Measurements from ENCODE around the gene CSF2RB.
"Not testable (repeated sequence)": the region's sequence is repeated elsewhere in the genome, so short reads cannot be mapped to it uniquely, and the experiment has no call there.

Gene CSF2RB

GRCh38 chr22:36966851-36967540 is 53.6 kb downstream of the CSF2RB start:
- DNase-seq (ENCODE audit: low read depth, low spot score) = no peak

DNA sequence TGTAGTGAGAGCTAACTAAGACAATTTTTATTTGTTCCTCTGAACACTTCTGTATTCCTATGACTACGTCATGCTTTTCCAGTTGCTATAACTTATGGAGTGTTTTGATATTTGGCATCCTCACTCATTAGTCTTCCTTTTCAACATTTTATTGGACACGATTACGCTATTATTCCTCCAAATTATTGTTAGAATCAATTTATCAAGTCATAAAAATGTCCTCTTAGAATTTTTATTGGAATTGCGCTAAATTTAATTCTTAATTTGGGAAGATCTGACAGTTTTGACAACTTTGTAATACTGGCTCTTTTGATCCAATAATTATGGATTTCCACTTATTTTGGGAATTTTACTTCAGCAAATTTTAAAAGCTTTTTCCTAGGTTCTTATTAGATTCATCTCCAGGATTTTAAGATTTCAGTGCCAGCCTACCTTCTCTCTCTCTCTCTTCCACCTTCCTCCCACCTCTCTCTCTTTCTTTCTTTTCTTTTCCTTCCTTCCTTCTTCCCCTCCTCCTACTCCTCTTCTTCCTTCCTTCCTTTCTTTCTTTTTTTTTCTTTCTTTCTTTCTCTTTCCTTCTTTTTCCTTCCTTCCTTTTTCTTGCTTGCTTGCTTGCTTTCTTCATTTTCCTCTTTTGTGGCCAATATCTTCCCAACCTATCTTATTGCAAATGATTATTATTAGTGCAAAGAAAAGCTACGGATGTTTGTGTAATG is 55.0 kb downstream of the CSF2RB start:
- DNase-seq (ENCODE audit: low read depth, low spot score) = no peak

- DNase-seq (ENCODE audit: low read depth, low spot score) = no peak
These were observed 58.1 kb downstream of the CSF2RB start for GRCh38 chr22:36971341-36972125.

GRCh38 chr22:36976606-36977005 is 63.2 kb downstream of the CSF2RB start:
- DNase-seq (ENCODE audit: low read depth, low spot score) = no peak

GRCh38 chr22:36977401-36977861 is 64.0 kb downstream of the CSF2RB start:
- DNase-seq (ENCODE audit: low read depth, low spot score) = peak; percentile 38

DNA sequence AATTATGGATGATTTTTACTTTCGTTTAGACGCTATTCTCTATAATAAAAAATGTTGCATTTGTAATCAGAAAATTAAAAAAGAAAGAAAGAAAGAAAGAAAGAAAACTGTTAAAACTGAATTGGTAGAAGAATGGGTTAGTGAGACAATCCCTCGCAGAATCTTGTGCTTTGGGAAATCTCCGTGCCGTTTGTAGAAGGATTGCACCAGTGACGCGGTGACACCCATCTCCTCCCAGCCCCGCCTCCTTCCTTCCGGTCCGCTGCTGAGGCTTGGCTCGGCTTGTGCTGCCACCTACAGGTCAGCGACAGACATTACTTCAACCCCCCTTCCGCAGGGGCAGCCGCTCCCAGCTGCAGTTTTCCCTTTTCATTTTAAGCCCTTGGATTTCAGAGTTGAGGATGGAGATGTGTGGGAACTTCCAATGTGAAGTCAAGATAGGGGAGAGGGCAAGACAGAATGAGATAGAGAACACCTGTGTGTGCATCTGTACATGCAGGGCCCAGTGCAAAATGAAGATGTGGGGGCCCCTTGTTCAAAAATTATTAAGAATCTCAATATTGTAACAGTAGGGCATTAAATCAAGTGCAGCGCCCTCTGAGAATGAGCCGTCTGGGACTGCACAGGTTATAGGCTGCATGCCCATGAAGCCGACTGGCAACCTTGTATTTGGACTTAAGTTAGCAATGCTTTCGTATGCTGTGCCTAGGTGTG is 64.7 kb downstream of the CSF2RB start:
- DNase-seq (ENCODE audit: low read depth, low spot score) = peak; percentile 89

GRCh38 chr22:36979016-36979910 is 65.8 kb downstream of the CSF2RB start:
- DNase-seq (ENCODE audit: low read depth, low spot score) = no peak

GRCh38 chr22:36981247-36981775 is 67.9 kb downstream of the CSF2RB start:
- DNase-seq (ENCODE audit: low read depth, low spot score) = no peak

DNA sequence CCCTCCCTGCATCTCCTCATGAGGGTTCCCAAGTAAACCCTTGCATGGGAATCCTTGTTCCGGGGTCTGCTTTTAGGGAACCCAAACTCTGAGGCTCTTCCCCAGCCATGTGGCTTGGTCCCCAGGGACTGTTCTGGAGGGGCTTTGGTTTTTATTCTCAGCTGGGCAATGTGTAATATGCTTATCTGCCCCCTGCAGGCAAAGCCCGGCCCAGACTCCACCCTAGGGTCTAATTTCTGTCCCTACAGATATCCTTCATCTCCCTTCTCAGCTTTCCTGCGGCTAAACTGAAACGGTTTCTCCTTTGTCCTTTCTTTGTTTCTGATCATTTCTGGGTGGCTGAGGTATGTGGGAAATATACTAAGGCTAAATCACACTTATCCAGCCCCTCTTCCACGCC is 68.7 kb downstream of the CSF2RB start:
- DNase-seq (ENCODE audit: low read depth, low spot score) = no peak

GRCh38 chr22:36985211-36985889 is 71.9 kb downstream of the CSF2RB start:
- DNase-seq (ENCODE audit: low read depth, low spot score) = no peak

- peak; percentile 15 for DNase-seq (ENCODE audit: low read depth, low spot score)
These were observed 72.9 kb downstream of the CSF2RB start for GRCh38 chr22:36986242-36986821.

DNA sequence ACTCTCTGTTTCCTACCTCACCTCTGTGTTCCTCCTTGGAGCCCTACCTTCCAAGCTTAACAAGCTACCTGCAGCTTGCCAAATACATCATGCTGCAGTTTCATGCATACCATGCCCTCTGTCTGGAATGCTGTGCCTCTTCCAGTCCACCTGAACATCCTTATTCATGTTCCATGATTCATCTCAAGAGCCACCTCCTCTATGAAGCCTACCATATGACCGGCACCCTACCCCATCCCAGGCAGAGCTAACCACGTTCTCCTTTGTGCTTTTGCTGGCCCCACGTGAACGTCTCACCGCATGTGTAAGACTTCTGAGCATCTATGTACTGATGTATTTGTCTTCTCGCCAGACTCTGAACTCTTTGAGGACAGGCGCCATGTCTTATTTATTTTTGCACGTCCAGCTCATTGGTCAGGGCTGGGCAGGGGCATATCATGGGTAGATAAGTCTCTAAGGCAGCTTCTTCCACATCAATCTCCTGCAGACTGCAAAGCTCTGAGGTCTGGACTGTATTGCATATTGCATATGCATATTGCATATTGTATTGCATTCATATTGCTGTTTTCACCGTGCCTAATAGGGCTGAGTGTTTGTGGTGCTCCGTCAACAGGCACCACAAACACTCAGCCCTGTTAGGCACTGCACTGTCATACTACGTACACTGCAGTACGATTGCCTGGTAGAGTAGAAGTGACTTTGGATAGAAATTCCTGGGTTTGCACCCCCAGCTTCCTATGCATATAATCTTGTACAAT is 74.8 kb downstream of the CSF2RB start:
- DNase-seq (ENCODE audit: low read depth, low spot score) = no peak

- not testable (repeated sequence) for DNase-seq (ENCODE audit: low read depth, low spot score)
These were observed 75.6 kb downstream of the CSF2RB start for GRCh38 chr22:36989012-36989411.

Data from astrocyte of the hippocampus (primary cell).